ENCODE results near the gene NUDT16. TPM values are rescaled to one million over a fixed set of nuclear protein-coding genes. Genes with fewer than 3 reads are reported as not detected.

NUDT16 gene
- total RNA-seq, 1 experiment from 2014 or later = 19.4 TPM

DNA sequence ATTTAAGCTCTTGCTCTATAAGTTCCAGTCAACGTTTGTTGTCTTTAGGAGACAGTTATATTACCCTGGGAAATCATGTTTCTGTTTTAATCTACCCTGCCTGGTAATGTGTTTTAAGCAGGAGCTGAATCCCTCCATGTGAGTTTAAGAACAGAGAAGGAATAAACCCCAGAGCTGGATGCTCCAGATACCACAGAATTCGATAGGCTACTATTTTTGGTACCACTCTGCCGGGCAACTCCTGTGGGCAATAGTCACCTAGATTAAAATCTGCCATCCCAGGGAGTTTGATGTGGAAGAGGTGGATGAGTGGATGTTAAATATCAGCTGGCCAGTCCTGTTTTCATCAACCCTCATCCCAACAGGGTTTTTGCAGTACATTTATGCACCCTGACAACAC lies 20.4 kb downstream of the NUDT16 start:
- H3K9me2 ChIP-seq (ENCODE audit: insufficient read depth) = no peaks in the 10 kb centered on the region
- DNase-seq = no peak
- H3K4me1 ChIP-seq (replicated peaks; ENCODE audit: insufficient read depth) = peaks cover 18% of the 10 kb centered on the region
- no peak overlapping the region for H2AFZ ChIP-seq
- H3K36me3 ChIP-seq (ENCODE audit: low read depth) = no peaks in the 10 kb centered on the region
- BruUV-seq (replicated peaks) = no TSS peak
- H3F3A ChIP-seq (ENCODE audit: insufficient read depth, low read depth) = peaks cover 9% of the 10 kb centered on the region; the same call in 1 of the 2 replicates
- no peaks in the 10 kb centered on the region for H3K79me2 ChIP-seq (ENCODE audit: low read depth)
- no peak overlapping the region for H3K4me3 ChIP-seq
- H3K4me2 ChIP-seq = 0 out of 2 replicates have a peak overlapping the region, but pooled peaks have one; percentile 43
- ChIA-PET POLR2A (ENCODE audit: unreplicated experiment) (no interaction called here), CTCF (no interaction called here)
- H3K9me3 ChIP-seq (ENCODE audit: insufficient read depth, low read depth) = peaks cover 4% of the 10 kb centered on the region; the same call in 1 of the 2 replicates
- H3K27me3 ChIP-seq (ENCODE audit: insufficient read depth, low read depth) = no peaks in the 10 kb centered on the region
- TF ChIP-seq EZH2 (IDR thresholded peaks at IDR 0.05; ENCODE audit: low read depth) = no peak
- TF ChIP-seq, protein P1, sequence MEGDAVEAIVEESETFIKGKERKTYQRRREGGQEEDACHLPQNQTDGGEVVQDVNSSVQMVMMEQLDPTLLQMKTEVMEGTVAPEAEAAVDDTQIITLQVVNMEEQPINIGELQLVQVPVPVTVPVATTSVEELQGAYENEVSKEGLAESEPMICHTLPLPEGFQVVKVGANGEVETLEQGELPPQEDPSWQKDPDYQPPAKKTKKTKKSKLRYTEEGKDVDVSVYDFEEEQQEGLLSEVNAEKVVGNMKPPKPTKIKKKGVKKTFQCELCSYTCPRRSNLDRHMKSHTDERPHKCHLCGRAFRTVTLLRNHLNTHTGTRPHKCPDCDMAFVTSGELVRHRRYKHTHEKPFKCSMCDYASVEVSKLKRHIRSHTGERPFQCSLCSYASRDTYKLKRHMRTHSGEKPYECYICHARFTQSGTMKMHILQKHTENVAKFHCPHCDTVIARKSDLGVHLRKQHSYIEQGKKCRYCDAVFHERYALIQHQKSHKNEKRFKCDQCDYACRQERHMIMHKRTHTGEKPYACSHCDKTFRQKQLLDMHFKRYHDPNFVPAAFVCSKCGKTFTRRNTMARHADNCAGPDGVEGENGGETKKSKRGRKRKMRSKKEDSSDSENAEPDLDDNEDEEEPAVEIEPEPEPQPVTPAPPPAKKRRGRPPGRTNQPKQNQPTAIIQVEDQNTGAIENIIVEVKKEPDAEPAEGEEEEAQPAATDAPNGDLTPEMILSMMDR (conservative IDR thresholded peaks at IDR 0.05) = no peak
- H4K20me1 ChIP-seq (ENCODE audit: insufficient read depth) = no peaks in the 10 kb centered on the region
- intact Hi-C loops (cut with micrococcal nuclease; ENCODE audit: unreplicated experiment) = loop anchor here (2.0 kb wide), 2 partner anchors 21 to 41 kb away; partner anchors contain the start of gene NUDT16
- no peak overlapping the region for H3K27ac ChIP-seq

GRCh38 chr3:131402391-131403039 lies 20.9 kb downstream of the NUDT16 start:
- H3K9me3 ChIP-seq (ENCODE audit: insufficient read depth, low read depth) = peaks cover 4% of the 10 kb centered on the region; the same call in 1 of the 2 replicates
- H3K4me1 ChIP-seq (replicated peaks; ENCODE audit: insufficient read depth) = peaks cover 18% of the 10 kb centered on the region
- H3K27me3 ChIP-seq (ENCODE audit: insufficient read depth, low read depth) = no peaks in the 10 kb centered on the region
- CTCF ChIA-PET = no interaction called here
- TF ChIP-seq EZH2 (IDR thresholded peaks at IDR 0.05; ENCODE audit: low read depth) = no peak
- TF ChIP-seq, protein P1 (conservative IDR thresholded peaks at IDR 0.05) = no peak
- intact Hi-C loops (cut with micrococcal nuclease; ENCODE audit: unreplicated experiment) = loop anchor here (2.0 kb wide), 2 partner anchors 22 to 42 kb away; partner anchors contain the start of gene NUDT16
- no peaks in the 10 kb centered on the region for H3K9me2 ChIP-seq (ENCODE audit: insufficient read depth)
- peak overlapping the region; percentile 56; the same call in 1 of the 2 replicates for H2AFZ ChIP-seq
- no peaks in the 10 kb centered on the region for H3K79me2 ChIP-seq (ENCODE audit: low read depth)
- BruUV-seq (replicated peaks) = no TSS peak
- H3K4me3 ChIP-seq = no peak overlapping the region
- peaks cover 9% of the 10 kb centered on the region; the same call in 1 of the 2 replicates for H3F3A ChIP-seq (ENCODE audit: insufficient read depth, low read depth)
- peak overlapping the region; percentile 43 for H3K4me2 ChIP-seq
- peak overlapping the region; percentile 27; the same call in 1 of the 2 replicates for H3K27ac ChIP-seq
- peak; percentile 25 to 83 for DNase-seq
- POLR2A ChIA-PET (ENCODE audit: unreplicated experiment) = interaction anchor here (0.6 kb wide), 4 partner anchors 65 to 733 kb away, joined by 4 to 8 read pairs (median 4); no protein-coding TSS in a partner anchor
- H3K36me3 ChIP-seq (ENCODE audit: low read depth) = no peaks in the 10 kb centered on the region
- no peaks in the 10 kb centered on the region for H4K20me1 ChIP-seq (ENCODE audit: insufficient read depth)

DNA sequence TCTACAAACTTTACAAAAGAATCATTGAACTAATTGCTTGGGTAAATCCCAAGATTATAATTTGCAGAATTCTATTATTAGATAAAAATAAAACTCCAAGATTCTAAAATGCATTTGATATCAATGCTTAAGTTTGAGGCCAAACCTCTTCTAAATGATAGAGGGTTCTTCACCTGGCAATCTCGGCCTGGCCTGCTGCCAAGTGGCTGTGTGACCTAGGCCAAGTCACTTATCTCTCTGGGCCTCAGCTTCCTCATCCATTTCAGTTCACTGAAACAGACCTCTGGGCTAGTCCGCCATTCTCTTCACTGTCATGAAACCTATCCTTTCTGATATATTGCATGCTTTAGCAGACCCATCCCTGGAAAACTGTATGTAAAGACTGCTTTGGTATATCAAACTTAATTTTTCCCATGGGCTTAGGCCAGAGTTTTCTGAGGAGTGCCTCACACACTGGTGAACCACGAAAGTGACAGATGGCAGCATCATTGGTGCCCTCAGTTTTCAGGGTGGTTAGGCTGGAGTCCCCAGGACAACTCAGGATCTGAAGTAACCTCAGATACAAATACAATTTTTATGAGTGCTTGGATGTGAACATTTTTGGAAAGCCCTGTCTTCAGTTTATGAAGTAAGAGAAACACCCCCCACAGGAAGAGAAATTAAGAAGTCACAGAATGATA lies 21.8 kb downstream of the NUDT16 start:
- CTCF ChIA-PET = no interaction called here

More for the DNA sequence above, 21.8 kb downstream of the NUDT16 start:
- Histone ChIP-seq H3K36me3 (ENCODE audit: low read depth) (no peaks in the 10 kb centered on the region), H3K4me3 (no peak overlapping the region), H3K79me2 (ENCODE audit: low read depth) (no peaks in the 10 kb centered on the region), H4K20me1 (ENCODE audit: insufficient read depth) (no peaks in the 10 kb centered on the region), H3K4me1 (replicated peaks; ENCODE audit: insufficient read depth) (peaks cover 18% of the 10 kb centered on the region), H3K9me3 (ENCODE audit: insufficient read depth, low read depth) (peaks cover 4% of the 10 kb centered on the region; the same call in 1 of the 2 replicates), H2AFZ (no peak overlapping the region), H3F3A (ENCODE audit: insufficient read depth, low read depth) (peaks cover 9% of the 10 kb centered on the region; the same call in 1 of the 2 replicates), H3K27ac (no peak overlapping the region), H3K4me2 (peak overlapping the region; percentile 43; the same call in 1 of the 2 replicates), H3K27me3 (ENCODE audit: insufficient read depth, low read depth) (no peaks in the 10 kb centered on the region), H3K9me2 (ENCODE audit: insufficient read depth) (no peaks in the 10 kb centered on the region)
- no peak for DNase-seq
- BruUV-seq (replicated peaks) = no TSS peak
- intact Hi-C loops (cut with micrococcal nuclease; ENCODE audit: unreplicated experiment) = loop anchor here (2.0 kb wide), 2 partner anchors 23 to 43 kb away; partner anchors contain the start of gene NUDT16
- POLR2A ChIA-PET (ENCODE audit: unreplicated experiment) = interaction anchor here (0.6 kb wide), 3 partner anchors 154 to 733 kb away, joined by 4 read pairs; no protein-coding TSS in a partner anchor
- TF ChIP-seq, protein P1 (conservative IDR thresholded peaks at IDR 0.05) = no peak
- no peak for TF ChIP-seq EZH2 (IDR thresholded peaks at IDR 0.05; ENCODE audit: low read depth)

Data from PC-9 (cell line).